ENCODE data around the gene MT4.
"Not testable (repeated sequence)": the region's sequence is repeated elsewhere in the genome, so short reads cannot be mapped to it uniquely, and the experiment has no call there.

MT4 gene

DNA sequence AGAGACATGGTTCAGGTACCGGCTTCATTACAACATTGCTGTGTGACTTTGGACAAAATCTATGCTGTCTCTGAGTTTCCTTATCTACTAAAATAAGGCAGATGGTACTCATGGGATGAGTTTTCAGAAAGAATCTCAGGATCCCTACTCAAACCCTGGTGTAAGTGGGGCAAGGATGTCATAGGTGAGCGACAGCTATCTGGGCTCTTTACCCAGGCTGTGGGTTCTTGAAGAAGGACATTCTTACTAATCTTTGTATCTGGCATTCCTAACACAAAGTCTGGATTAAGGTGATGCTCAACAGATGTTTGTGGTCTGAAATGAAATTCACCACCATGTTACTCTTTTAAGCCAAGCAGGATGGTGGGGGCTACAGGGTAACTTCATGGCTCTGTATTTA, 18.0 kb downstream of the MT4 start:
- WGBS (ENCODE audit: insufficient coverage, insufficient read length) = no CpG with 5 or more reads among the region's 2 CpGs
- not testable (repeated sequence) for H3K4me3 ChIP-seq (ENCODE audit: low read length); H3K9me3 ChIP-seq (ENCODE audit: control insufficient read depth, insufficient read depth, low read length); H3K4me1 ChIP-seq (ENCODE audit: control insufficient read depth, insufficient read depth, low read length); H3K36me3 ChIP-seq (ENCODE audit: control insufficient read depth, insufficient read depth, low read length); H3K27ac ChIP-seq (ENCODE audit: low read length); H3K27me3 ChIP-seq (ENCODE audit: control insufficient read depth, insufficient read depth, low read length); DNase-seq (ENCODE audit: low read depth, low spot score)

DNA sequence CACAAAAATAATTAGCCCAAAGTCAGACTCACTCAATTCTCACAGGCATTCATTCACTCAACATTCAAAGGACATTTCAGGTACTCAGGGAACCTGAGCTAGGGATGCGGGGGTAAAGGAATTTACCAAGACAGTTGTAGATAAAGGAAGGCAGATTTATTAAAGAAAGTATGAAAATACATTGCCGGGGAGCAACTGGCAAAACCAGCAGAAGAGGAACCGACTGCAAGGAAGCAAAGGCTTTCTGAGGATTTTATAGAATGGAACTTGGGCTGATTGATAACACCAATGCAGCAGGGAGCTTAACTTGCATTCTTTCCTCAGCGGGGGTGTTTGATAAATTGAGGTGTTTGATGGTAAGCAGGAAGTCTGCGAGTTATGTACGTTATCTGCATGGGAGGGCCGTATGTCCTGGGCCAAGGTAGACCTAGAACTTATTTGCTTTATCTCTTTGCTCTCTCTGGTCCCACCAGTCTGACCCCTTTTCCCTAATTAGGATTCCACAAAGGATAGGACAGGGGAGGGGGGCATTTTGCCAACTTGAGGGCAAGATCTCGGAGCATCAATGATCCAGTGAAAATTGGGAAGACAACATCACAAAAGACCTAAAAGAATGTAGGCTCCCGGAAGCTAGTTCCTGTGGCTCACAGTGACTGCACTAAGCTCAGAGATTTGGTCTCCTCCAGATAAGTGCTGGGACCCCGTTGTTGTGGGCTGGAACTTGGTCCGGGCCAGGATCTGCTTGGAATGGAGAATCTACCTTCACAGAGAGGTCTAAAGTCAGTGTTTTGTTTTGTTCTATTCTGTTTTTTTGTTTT, 18.7 kb downstream of the MT4 start:
- Histone ChIP-seq H3K9me3 (ENCODE audit: control insufficient read depth, insufficient read depth, low read length) (no peaks in the 10 kb centered on the region), H3K4me1 (ENCODE audit: control insufficient read depth, insufficient read depth, low read length) (no peaks in the 10 kb centered on the region), H3K4me3 (ENCODE audit: low read length) (no peak overlapping the region), H3K36me3 (ENCODE audit: control insufficient read depth, insufficient read depth, low read length) (no peaks in the 10 kb centered on the region), H3K27ac (ENCODE audit: low read length) (no peak overlapping the region), H3K27me3 (ENCODE audit: control insufficient read depth, insufficient read depth, low read length) (no peaks in the 10 kb centered on the region; the same call in 1 of the 2 replicates)
- no CpG with 5 or more reads among the region's 11 CpGs for WGBS (ENCODE audit: insufficient coverage, insufficient read length)
- DNase-seq (ENCODE audit: low read depth, low spot score) = no peak

DNA sequence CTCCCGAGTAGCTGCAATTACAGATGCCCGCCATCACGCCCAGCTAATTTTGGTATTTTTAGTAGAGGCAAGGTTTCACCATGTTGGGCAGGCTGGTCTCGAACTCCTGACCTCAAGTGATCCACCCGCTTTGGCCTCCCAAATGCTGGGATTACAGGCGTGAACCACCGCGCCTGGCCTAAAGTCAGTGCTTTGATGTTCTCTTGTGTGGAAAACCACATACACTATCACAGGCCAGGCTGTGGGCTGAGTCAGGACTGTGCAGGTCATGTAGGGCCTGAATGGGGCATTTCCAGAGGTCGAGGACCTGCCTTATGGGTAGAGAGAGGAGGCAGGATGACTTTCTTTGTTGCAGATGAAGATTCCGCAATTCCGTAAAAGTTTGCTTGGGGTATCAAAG, 19.4 kb downstream of the MT4 start:
- no peak overlapping the region for H3K27ac ChIP-seq (ENCODE audit: low read length)
- WGBS (ENCODE audit: insufficient coverage, insufficient read length) = no CpG with 5 or more reads among the region's 11 CpGs
- no peaks in the 10 kb centered on the region for H3K36me3 ChIP-seq (ENCODE audit: control insufficient read depth, insufficient read depth, low read length)
- no peak overlapping the region for H3K4me3 ChIP-seq (ENCODE audit: low read length)
- no peak for DNase-seq (ENCODE audit: low read depth, low spot score)
- peaks cover 6% of the 10 kb centered on the region; the same call in 1 of the 2 replicates for H3K27me3 ChIP-seq (ENCODE audit: control insufficient read depth, insufficient read depth, low read length)
- no peaks in the 10 kb centered on the region for H3K9me3 ChIP-seq (ENCODE audit: control insufficient read depth, insufficient read depth, low read length)
- H3K4me1 ChIP-seq (ENCODE audit: control insufficient read depth, insufficient read depth, low read length) = no peaks in the 10 kb centered on the region

DNA sequence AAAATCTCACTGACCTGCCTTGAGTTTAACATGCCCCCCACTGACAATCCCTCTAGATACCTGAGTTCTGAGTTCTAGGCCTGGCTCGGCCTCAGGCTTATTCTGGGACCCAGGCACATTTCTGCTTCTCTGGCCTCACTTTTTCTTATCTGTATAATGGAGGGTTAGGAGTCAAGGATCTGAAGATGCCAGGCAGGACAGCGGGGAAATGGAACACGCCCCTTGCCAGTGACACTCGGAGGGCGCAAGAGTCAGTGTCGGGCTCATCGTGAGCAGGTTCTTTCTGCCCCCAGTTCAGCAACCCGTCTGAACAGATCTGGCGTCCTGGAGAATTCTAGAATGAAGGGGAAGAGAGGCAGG, 23.9 kb downstream of the MT4 start:
- no CpG with 5 or more reads among the region's 9 CpGs for WGBS (ENCODE audit: insufficient coverage, insufficient read length)
- Histone ChIP-seq H3K4me3 (ENCODE audit: low read length) (peak overlapping the region; percentile 47; the same call in 1 of the 2 replicates), H3K4me1 (ENCODE audit: control insufficient read depth, insufficient read depth, low read length) (no peaks in the 10 kb centered on the region), H3K27me3 (ENCODE audit: control insufficient read depth, insufficient read depth, low read length) (peaks cover 20% of the 10 kb centered on the region), H3K27ac (ENCODE audit: low read length) (no peak overlapping the region), H3K9me3 (ENCODE audit: control insufficient read depth, insufficient read depth, low read length) (no peaks in the 10 kb centered on the region), H3K36me3 (ENCODE audit: control insufficient read depth, insufficient read depth, low read length) (no peaks in the 10 kb centered on the region)
- no peak for DNase-seq (ENCODE audit: low read depth, low spot score)

DNA sequence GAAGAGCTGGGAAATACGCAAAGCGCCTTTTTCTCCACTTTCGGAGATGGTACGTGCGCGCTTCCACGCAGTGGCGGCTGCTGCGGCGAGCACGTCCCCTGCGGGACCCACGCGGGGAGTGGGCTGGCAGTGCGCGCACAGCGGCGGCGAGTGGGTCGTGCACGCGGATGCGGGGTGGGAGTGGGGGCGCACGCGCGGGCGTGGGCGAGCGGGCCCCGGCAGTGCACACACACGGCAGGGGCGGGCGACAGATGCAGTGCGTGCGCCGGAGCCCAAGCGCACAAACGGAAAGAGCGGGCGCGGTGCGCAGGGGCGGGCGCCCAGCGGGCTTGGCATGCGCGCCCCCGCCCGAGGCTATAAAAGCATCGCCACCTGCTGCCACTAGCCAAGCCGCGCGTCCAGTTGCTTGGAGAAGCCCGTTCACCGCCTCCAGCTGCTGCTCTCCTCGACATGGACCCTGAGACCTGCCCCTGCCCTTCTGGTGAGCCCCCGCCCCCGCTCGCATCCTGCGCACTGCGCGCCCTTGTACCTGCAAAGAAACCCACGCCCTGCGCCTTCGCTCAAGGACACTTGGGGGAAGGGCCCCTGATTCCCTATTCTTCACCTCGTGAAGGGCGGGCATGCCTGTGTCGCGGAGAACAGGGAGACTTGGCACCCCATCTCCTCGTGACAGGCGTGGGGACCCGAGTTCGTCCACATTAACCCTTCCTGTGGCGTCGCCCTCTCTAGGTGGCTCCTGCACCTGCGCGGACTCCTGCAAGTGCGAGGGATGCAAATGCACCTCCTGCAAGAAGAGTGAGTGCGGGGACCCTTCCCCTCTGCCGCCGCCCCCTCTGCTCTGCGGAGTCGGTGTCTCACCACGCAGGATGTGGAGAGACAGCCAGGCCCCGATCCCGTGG, 24.5 kb downstream of the MT4 start, which contains the start of gene MT3:
Gene MT3 (plus strand): TSS at position 388 of the 899 bp plus-strand sequence. CDS start 63 bp downstream, at position 451.
- no peaks in the 10 kb centered on the region for H3K4me1 ChIP-seq (ENCODE audit: control insufficient read depth, insufficient read depth, low read length)
- no peak within 1 kb of the TSS for H3K27ac ChIP-seq (ENCODE audit: low read length)
- no peaks in the 10 kb centered on the region for H3K36me3 ChIP-seq (ENCODE audit: control insufficient read depth, insufficient read depth, low read length)
- peak within 1 kb of the TSS; percentile 47; the same call in 1 of the 2 replicates for H3K4me3 ChIP-seq (ENCODE audit: low read length)
- DNase-seq (ENCODE audit: low read depth, low spot score) = no peak
- H3K9me3 ChIP-seq (ENCODE audit: control insufficient read depth, insufficient read depth, low read length) = no peaks in the 10 kb centered on the region
- H3K27me3 ChIP-seq (ENCODE audit: control insufficient read depth, insufficient read depth, low read length) = peaks cover 20% of the 10 kb centered on the region
- WGBS (ENCODE audit: insufficient coverage, insufficient read length) = no CpG with 5 or more reads among the region's 87 CpGs

DNA sequence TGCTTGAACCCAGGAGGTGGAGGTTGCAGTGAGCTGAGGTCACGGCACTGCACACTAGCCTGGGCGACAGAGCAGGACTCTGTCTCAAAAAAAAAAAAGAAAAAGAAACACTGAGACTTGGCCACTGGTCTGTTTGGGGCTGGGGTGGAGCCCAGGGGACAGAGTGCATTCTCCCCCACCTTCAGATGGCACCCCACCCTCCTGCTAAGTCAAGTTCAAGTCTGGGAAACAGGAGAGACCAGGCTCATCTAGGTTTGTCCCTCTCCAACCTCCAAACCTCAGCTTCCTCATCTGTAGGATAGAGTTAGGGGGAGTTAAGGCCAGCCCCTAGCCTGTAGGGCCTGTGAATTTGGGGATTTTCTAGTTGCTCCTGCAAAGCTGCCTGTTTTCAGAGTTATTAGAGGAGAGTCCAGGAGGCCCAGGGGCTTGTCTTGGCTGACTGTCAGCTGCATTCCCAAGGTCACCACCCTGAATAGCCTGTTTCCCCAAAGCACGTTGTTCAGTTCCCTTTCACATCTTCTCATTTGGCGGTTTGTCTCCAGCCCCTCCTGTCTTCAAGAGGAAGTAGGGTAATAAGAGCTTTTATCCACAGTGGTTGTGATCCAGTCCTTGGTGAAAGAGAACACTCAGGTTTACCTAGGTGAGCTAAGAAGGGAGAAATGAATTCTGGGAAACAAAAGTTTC, 26.6 kb downstream of the MT4 start:
- Histone ChIP-seq H3K27me3 (ENCODE audit: control insufficient read depth, insufficient read depth, low read length) (peaks cover 20% of the 10 kb centered on the region), H3K9me3 (ENCODE audit: control insufficient read depth, insufficient read depth, low read length) (no peaks in the 10 kb centered on the region), H3K27ac (ENCODE audit: low read length) (no peak overlapping the region), H3K4me3 (ENCODE audit: low read length) (no peak overlapping the region), H3K4me1 (ENCODE audit: control insufficient read depth, insufficient read depth, low read length) (no peaks in the 10 kb centered on the region), H3K36me3 (ENCODE audit: control insufficient read depth, insufficient read depth, low read length) (no peaks in the 10 kb centered on the region)
- no peak for DNase-seq (ENCODE audit: low read depth, low spot score)
- WGBS (ENCODE audit: insufficient coverage, insufficient read length) = no CpG with 5 or more reads among the region's 4 CpGs

DNA sequence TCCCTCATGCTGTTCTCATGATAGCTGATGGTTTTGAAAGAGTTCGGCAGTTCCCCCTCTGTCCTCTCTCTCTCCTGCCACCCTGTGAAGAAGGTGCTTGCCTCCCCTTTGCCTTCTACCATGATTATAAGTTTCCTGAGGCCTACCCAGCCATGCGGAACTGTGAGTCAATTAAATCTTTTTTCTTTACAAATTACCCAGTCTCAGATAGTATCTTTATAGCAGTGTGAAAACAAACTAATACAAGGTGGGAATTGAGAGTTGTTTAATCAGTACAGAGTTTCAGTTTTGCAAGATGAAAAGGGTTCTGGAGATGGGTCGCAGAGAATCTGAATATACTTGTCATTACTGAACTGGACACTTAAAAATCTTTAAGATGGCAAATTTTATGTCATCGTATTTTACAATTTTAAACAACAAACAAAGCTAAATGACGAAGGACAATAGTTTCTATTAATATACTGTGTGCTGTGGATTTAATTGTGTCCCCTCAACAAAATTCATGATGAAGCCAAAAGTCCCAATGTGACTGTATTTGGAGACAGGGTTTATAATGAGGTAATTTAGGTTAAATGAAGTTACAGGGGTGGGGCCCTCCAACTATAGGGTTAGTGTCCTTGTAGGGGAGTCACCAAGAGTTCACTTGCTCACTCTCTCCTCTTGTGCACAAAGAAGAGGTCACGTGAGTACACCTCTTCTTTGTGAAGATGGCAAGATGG, 28.9 kb downstream of the MT4 start:
- no peak overlapping the region for H3K27ac ChIP-seq (ENCODE audit: low read length)
- no peaks in the 10 kb centered on the region for H3K4me1 ChIP-seq (ENCODE audit: control insufficient read depth, insufficient read depth, low read length)
- H3K27me3 ChIP-seq (ENCODE audit: control insufficient read depth, insufficient read depth, low read length) = peaks cover 18% of the 10 kb centered on the region
- no peak for DNase-seq (ENCODE audit: low read depth, low spot score)
- H3K9me3 ChIP-seq (ENCODE audit: control insufficient read depth, insufficient read depth, low read length) = no peaks in the 10 kb centered on the region
- H3K4me3 ChIP-seq (ENCODE audit: low read length) = no peak overlapping the region
- no CpG with 5 or more reads among the region's 6 CpGs for WGBS (ENCODE audit: insufficient coverage, insufficient read length)
- no peaks in the 10 kb centered on the region for H3K36me3 ChIP-seq (ENCODE audit: control insufficient read depth, insufficient read depth, low read length)

DNA sequence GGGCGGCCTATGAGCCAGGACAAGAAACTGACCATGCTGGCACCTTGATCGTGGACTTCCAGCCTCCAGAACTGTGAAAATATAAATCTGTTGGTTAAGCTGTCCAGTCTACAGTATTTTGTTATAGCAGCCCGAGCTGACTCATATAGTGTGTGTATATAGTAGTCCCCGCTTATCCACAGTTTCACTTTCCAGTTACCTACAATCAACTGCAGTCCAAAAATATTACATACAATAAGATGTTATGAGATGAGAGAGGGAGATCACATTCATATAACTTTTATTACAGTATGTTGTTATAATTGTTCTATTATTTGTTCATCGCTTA, 29.4 kb downstream of the MT4 start:
- DNase-seq (ENCODE audit: low read depth, low spot score) = no peak
- no peaks in the 10 kb centered on the region for H3K36me3 ChIP-seq (ENCODE audit: control insufficient read depth, insufficient read depth, low read length)
- H3K4me3 ChIP-seq (ENCODE audit: low read length) = no peak overlapping the region
- WGBS (ENCODE audit: insufficient coverage, insufficient read length) = no CpG with 5 or more reads among the region's 5 CpGs
- H3K9me3 ChIP-seq (ENCODE audit: control insufficient read depth, insufficient read depth, low read length) = no peaks in the 10 kb centered on the region
- H3K27ac ChIP-seq (ENCODE audit: low read length) = no peak overlapping the region
- peaks cover 14% of the 10 kb centered on the region for H3K27me3 ChIP-seq (ENCODE audit: control insufficient read depth, insufficient read depth, low read length)
- no peaks in the 10 kb centered on the region for H3K4me1 ChIP-seq (ENCODE audit: control insufficient read depth, insufficient read depth, low read length)

DNA sequence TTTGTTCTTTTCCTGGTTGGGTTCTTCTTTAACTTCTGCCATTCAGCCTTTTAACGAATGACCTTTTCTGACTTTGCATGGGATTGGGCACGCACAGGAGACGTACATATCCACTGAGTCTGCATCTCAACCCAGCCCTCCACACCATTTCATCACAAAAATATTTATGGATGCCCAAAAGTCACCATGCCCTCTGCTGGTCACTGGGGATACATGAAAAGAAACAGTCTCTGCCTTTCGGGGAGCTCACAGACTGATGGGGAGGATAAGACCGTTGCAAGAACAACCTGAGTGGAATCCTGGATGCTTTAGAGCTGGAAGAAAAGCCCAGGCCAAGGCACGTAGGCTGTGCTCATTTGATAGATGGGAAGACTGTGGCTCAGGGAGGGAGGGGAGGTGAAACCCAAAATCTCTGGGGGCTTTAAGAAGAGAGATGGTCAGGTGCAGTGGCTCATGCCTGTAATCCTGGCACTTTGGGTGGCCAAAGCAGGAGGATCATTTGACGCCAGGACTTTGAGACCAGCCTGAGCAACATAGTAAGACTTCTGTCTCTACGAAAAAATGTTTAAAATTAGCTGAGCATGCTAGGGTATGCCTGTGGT, 35.6 kb downstream of the MT4 start:
- Histone ChIP-seq H3K4me3 (ENCODE audit: low read length) (no peak overlapping the region), H3K27ac (ENCODE audit: low read length) (no peak overlapping the region), H3K27me3 (ENCODE audit: control insufficient read depth, insufficient read depth, low read length) (no peaks in the 10 kb centered on the region), H3K4me1 (ENCODE audit: control insufficient read depth, insufficient read depth, low read length) (no peaks in the 10 kb centered on the region), H3K9me3 (ENCODE audit: control insufficient read depth, insufficient read depth, low read length) (no peaks in the 10 kb centered on the region), H3K36me3 (ENCODE audit: control insufficient read depth, insufficient read depth, low read length) (no peaks in the 10 kb centered on the region)
- DNase-seq (ENCODE audit: low read depth, low spot score) = no peak
- WGBS (ENCODE audit: insufficient coverage, insufficient read length) = no CpG with 5 or more reads among the region's 8 CpGs

Data from iPS DF 6.9 (cell line).